Measurements from ENCODE around the gene SOX10.

SOX10 gene

DNA sequence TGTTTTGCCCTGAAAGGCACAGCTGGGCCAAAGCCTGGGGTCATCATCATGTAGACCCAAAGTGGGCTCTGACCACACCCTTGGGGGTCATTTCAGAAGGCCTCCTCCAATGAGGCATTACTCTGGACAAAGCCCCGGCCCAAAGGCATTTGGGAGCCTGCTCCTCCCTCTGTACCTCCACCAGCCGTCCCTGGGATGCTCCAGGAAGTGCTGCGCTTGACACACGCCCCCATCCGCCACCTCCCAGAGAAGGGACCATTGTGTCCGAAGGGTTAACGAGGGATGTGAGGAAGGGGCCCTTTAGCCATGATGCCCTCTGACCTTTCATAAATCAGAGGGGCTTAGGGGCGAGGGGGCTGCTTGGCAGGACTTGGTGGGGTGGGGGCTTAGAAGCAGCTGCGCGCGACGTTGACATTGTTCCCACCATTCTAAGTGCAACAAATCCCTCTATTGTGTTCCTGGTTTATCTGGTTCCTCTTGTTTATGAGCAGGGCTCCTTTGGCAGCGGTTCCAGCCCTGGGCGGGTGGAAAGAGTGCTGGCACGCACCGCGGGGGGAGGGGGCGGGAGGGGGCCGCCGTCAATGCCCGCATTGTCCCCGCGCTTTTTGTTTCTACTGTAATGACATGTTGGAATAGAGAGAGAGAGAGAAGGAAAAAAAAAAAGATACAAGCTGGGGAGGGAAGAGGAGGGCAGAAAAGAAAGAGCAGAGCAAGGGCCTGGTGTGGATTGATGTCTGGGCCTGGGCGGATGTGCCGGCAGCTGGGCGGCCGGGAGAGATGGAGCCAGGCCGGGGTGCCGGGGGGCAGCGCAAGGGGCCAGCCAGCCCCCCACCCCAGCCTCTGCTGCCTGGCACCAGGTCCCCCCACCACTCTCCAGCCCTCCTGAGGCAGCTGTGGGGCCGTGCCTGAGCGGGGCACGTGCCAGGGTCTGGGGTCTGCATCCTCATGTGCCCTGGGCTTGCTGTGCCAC is 32.1 kb upstream of the SOX10 start:
- DNase-seq, result no peak

DNA sequence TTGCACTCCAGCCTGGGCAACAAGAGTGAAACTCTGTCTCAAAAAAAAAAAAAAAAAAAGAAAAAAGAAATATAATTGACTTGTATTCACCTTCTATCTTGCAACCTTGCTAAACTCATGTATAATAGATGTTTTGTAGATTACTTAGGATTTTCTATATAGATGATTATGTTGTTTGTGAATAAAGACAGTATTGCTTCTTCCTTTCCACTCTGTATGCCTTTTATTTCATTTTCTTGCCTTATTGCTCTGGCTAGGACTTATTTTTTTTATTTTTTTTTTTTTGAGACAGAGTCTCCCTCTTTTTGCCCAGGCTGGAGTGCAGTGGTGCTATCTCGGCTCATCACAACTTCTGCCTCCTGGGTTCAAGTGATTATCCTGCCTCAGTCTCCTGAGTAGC is 29.7 kb upstream of the SOX10 start:
- no peak for DNase-seq

DNA sequence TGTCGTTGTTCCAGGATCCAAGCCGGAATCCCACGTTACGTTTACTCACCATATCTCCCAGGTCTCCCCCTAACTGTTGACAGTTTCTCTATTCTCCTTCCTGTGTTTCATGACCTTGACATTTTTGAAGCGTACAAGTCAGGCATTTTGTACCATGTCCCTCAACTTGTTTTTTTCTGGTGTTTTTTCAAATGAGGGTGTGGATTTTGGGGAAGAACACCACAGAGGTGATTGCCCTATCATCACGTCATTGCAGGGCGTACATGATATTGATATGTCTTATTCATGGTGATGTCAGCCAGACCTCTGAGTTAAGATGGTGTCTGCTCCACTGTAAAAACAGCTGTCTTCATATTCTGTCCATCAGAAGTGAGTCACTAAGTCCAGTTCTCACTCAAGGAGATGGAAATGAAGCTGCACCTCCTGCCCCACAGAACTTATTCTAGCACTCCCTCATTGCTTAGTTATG is 28.3 kb upstream of the SOX10 start:
- DNase-seq, result no peak

DNA sequence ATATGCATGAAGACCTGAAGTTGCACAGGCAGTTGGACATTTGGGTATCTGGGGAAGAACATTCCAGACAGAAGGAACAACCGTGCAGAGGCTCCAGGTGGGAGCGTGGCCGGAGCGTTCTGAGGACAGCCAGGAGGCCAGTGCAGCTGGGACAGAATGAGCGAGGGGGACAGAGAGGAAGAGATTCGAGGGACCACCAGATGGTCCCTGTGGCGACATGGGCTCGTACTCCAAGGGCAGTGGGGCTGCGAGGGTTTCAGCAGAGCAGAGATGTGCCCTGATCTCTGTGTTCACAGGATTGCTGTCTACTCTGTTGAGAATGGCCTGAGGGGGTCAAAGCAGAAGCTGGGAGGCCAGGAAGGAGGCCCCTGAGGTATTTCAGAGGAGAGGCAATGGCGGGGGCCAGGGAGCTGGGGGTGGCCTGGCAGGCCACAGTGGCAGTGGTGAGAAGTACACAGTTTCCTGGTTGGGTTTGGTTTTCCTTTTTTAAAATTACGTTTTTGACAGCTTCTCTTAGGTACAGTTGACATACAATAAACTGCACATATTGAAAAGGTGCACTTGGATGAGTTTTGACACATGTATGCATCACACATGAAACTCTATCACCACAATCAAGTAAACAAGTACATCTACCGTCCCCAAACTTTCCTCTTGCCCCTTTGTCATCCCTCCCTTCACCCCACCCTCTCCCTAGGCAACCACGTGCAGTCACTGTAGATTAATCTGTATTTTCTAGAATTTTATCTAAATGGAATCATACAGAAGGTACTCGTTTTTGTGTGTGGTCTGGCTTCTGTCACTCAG is 24.8 kb upstream of the SOX10 start:
- DNase-seq, result no peak

DNA sequence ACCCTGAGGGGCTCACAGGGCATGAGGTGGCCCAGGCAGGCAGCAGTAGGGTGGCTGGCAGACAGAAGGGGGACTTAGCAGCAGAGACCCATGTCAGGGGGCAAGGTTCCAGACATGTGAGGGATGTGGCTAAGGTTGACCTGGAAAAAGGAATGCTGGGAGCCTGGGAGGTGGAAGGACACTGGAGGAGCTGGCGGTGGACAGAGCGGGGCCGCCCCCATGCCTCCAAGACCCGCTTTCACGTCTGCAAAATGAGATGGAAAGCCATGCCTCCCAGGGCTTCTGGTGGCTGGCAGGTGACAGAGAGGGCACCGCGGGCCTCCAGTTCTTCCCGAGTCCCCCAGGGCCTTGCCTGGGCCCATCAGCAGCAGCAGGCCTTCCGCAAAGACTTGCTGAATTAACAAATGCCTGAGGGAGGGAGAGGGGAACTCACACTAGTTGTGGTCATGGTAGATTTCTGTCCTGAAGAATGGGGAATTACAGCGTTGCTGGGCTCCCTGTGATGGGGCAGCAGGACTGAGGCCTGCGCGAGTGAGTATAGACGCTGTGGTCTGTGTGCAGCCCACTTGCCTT is 23.1 kb upstream of the SOX10 start:
- DNase-seq, result no peak

DNA sequence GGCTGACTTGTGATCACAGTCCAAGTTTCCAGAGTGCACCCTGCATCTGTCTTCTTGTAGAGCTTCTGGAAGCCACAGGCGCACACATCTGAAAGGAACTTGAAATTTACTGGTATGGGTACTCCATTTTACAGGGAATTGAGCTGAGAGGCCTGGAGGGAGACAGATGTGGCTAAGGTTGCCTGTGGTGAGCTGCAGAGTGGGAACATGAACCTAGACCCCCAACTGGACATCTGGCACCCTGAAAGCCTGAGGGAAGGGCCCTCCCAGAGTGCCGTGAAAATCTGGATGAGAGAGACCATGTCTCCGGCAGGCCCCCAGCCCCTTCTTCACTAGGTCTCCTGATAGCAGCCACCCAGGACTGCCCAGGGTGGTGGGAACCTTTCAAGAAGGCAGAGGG is 22.6 kb upstream of the SOX10 start:
- DNase-seq, result no peak

DNA sequence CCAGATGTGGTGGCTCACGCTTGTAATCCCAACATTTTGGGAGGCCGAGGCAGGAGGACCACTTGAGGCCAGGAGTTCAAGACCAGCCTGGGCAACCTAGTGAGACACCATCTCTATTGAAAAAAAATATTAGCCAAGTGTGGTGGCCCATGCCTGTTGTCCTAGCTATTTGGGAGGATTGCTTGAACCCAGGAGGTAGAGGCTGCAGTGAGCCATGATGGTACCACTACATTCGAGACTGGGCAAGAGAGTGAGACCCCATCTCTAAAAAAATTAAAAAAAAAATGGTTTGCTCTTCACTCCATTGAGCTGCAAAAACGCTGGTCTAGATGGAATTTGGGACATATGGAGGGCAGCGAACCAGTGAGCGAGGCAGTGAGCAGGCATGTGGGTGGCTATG is 21.6 kb upstream of the SOX10 start:
- DNase-seq, result no peak

DNA sequence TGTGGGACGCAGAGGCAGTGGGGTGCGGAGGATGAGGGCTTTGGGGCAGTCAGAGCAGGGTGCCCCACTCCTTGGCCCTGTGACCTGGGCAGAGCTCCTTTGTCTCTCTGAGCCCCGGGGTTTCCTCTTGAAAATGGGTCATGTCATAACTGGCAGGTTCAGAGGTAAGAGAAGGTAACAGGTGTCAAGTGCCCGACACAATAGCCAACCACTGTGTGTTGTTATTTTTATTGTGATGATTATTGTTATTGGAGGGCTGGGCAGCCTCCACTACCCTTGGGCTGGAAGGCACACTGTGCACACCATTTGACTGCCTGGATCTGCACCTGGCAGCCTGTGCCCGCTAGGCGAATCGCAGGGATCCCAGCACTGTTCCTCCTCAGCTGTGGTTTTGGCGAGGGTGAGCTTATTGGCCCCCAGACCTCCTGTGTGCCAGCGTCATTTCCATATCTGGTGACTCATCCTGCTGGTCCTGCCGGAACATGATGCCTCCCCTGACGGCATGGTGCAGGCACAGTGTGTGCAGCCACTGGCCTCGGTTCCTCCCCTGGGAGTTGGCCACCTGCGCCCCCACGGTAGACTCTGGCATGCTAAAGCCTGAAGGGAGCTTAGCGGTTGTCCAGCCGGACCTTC is 15.4 kb upstream of the SOX10 start:
- no peak for DNase-seq

DNA sequence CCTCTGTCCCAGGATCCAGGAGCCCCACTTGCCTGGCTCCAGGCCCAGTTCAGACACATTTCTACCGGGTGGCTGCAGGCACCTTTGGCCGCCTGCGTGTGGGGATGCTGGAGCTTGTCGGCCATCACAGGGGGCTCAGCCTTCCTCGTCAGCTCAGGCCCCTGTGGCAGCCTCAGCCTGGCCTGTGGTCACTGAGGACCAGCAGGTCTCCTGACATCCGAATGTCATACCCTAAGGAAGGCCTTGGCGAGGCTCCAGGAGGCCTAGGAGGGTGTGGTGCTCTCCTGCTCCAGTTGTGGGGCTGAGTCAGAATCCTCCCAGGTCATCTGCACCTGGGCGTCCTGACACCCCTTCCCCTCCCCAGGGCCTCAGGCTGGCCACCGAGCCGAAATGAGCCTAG is 14.9 kb upstream of the SOX10 start:
- no peak for DNase-seq

DNA sequence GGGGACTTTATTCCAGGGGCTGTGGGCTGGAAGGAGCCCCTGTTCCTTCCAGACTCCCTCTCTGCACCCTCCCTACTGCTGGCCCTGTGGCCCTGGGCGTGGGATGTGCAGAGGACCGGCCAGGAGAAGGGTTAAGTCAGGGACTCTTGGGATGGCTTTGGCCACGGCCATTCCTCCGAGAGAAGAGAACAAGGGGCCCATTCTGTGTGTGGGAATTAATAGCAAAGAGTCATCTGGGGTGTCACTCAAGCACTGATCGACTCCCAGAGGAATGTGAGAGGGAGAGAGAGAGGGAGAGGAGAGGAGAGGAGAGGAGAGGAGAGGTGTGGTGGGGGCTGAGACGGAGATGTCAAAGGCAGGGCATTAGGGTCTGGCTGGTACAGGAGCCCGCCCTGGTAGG is 14.2 kb upstream of the SOX10 start:
- DNase-seq, result no peak

DNA sequence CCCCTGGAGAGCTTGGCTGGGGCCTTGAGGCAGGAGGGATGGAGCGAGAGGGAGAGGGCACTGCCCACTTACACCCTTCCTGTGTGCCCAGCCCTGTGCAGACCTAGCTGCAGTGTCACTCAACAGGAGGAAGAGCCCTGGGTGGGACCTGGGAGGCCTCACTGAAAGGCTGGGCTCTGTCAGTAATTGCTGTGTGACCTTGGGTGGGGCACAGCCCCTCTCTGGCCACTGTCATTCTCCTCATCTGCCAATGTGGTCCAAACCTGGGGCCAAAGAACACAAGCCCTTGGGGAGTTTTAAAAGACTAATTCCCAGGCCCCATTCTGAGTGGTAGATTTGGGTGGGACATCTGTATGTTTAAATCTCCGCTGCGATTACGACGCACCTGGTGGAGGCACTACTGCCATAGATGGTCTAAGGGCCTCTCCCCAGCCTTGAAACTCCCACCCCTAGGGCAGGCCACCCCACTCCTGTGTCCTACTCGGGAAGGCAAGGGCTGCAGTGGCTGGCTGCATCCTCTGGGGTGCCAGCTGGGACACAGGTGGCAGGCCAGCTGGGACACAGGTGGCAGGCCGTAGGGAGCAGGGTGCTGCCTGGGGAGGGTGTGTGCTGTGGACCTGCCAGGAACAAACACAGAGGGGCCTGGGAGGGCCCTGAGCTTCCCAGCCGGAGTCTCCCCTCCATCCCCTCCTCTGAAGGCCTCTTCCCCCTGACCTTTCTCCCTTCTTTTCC is 12.3 kb upstream of the SOX10 start:
- DNase-seq, result no peak

DNA sequence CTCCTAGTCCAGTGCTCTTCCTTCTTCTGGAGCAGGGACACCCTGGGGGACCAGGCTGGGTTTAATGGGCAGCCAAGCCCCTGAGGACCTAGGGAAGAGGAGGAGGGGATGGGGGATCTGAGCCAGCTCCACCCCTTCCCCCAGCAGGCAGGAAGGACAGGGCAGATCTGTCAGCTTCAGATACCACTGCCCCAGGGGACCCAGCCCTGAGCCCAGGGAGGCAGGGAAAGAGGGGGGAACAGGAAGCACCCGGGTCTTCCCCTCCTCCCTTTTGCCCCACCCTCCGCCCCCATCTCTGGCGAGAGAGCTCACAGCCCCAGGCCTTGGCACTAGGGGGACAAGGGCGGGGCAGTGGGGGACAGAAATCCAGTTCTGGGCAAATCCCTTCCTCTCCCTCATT is 11.7 kb upstream of the SOX10 start:
- DNase-seq, result no peak

DNA sequence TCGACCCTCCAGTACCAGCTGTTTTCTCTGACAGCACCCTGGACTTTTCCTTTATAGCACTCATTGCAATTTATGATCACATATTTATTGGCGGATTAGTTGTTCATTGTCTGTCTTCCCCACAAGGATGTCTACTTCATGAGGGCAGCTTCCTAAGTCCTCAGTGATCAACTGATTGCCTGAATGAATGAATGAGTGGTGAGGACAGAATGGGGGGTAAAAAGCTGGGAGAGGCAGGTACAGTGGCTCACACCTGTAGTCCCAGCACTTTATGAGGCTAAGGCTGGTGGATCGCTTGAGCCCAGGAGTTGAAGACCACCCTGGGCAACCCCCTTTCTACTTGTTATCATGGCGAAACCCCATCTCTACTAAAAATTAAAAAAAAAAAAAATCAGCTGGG is 11.1 kb upstream of the SOX10 start:
- DNase-seq, result no peak

DNA sequence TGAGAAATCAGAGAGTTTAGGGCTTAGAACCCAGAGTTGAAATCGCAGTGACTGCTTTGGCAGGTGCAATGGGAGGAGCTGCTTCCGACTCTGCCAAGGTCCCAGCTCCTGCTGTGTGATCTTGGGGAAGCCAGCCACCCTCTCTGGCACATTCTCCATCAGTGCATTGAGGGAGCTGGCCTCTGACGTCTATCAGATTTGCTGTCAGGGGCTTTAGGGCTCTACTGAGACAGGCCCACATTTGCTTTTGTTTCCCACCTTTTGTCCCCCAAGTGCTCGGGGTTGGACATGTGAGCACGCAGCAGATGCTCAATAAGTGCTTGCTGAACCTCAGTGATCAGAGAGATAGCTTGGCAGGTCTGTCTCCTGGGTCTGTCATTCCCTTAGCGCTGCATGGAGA is 10.6 kb upstream of the SOX10 start:
- DNase-seq, result no peak

DNA sequence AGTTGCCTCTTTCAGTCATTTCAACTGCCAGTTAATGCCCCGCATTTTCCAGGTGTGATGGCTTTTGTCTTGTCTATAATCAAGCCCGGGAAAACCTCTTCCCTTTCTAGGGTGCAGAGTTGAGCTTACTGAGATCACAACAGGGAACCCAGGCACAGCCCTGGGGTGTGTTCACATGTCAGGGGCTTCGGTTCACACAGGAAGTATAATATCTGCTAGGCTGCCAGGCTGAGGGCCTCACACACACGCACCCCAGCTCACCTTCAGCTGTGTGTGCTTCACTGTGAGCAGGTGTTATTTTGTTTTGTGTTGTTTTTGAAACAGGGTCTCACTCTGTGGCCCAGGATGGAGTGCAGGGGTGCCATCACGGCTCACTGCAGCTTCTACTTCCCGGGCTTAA is 9.7 kb upstream of the SOX10 start:
- no peak for DNase-seq

DNA sequence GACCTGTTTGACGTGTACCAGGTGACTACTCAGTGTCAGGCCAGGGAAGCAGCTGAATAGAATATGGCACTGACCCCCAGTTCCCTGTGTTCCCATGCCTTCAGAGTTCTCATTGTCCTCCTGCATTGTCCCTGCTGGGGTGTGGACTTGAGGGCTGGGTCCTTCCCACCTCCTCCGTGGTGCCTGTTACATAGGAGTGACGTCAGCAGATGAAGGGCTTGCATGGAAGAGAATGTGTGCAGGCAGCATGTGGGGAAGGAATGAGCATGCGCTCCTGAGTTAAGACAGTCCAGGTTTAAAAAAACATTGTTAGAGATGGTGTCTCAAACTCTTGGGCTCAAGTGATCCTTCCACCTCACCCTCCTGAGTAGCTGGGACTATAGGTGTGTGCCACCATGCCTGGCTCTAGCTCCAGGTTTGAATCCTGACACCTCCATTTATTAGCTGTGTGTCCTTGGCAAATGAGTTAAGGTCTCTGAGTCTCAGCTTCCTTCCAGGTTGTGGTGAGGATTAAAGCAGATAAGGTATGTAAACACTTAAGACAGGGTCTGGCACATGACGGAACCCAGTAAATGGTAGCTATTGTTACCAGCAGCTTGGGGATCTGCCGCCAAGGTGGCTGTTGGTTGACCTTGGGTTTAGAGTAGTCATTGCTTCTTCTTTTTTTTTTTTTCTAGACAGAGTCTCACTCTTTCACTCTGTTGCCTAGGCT is 7.5 kb upstream of the SOX10 start:
- no peak for DNase-seq

DNA sequence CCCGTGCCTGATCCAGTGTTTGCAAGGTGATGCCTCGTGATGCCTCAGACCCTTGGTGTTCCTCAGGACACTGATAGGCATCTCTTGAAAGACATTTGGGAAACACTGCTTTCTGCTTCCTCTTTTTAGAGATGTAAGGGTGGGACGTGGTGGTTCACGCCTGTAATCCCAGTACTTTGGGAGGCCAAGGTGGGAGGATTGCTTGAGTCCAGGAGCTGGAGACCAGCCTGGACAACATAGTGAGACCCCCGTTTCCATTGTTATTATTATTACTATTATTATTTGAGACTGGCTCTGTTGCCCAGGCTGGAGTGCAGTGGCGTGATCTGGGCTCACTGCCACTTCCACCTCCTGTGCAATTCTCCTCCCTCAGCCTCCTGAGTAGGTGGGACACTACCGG is 6.5 kb upstream of the SOX10 start:
- no peak for DNase-seq

DNA sequence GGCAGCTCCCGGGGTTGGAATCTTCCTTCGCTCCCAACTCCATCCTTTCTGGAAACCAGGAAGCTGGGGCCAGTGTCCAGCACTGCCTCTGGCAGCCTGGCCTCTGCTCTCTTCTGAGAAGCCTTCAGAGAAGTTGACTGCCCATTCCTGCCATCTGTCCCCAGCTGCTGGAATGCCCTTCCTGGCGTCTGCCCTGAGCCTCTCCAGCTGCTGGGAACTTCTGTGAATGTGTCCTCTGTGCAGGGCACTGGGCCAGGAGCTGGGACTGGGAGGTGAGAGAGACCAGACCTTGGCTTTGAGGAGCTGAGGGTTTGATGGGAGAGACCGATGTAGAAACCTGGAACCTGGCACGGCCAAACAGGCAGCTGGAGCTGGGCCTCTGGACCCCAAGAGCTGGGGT is 5.9 kb upstream of the SOX10 start:
- DNase-seq, result no peak

DNA sequence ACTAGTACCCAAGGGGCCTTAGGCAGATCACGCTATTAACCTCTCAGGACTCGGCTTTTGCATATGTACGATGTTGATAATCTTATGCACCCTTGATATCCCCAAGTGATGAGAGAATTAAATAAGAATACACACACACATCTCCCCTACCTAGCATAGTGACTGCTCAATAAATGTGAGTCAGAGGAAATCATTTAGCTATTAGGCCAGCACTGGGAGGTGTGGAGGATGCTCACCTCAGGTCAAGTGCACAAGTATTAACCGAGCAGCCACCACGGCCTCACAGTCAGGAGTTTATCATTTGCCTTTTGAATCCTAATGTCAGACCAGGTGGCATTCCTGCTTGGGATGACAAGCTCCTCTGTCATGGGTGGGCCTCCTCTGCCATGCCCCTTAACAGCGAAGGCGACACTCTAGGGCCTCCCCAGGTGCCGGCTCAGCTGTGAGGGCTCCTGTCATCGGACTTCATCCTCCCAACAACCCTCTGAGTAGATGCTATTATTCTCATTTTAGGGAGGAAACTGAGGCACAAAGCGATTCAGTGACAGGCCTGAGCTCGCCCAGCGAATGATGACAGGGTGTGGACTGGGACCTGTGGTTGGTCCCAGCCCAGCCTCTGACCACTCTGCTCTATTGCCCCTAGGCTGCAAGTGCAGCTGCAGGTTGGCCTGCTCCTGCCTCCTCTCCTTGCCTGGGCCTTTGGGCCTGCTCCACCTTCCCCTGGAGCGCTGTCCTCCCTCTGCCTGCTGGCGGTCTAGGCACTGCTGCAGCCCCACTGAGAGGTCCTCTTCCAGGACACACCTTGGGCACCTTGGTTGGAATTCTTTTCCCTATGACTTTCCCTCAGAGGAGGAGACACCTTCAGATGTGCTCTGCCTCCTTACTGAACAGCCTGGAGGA is 5.0 kb upstream of the SOX10 start:
- DNase-seq, result no peak

DNA sequence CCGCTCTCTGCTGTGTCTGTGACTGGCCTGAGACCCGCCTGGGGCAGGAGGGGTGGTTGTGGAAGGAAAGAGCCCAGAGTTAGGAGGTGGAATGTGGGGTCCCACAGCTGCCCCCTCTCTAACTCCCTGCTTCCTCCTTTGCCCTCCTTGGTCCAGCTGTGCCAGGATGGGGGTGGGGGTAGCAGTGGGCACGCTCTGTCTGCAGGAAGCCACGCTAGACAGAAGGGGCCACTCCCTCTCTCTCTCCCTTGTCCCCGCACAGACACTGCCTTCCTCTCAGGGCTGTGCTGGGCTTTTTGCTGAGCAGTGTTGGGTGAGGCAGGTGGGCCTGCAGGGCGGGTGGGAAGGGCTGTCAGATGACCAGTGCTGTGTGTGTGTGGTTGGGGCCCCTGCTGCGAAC is 2.0 kb upstream of the SOX10 start:
- DNase-seq, result no peak

Measured in activated CD4-positive, alpha-beta T cell treated with anti-CD3 and anti-CD28 coated beads for 1 hour (primary cell).